HG03342 (cell line): ENCODE results near the gene PPP1R8.

ENCODE experiments used
- ATAC-seq: cut with Tn5 transposase; IDR thresholded peaks from one replicate; pipeline ENCODE4 v1.9.1; 2021; ENCODE audit warnings: mild to moderate bottlenecking, moderate library complexity; ENCODE audit not compliant: unreplicated experiment

Gene PPP1R8

GRCh38 chr1:27889506-27889905 is 58.9 kb downstream of the PPP1R8 start:
- ATAC-seq = no peak

- ATAC-seq = no peak
Measured at GRCh38 chr1:27891196-27891889, 60.8 kb downstream of the PPP1R8 start.

DNA sequence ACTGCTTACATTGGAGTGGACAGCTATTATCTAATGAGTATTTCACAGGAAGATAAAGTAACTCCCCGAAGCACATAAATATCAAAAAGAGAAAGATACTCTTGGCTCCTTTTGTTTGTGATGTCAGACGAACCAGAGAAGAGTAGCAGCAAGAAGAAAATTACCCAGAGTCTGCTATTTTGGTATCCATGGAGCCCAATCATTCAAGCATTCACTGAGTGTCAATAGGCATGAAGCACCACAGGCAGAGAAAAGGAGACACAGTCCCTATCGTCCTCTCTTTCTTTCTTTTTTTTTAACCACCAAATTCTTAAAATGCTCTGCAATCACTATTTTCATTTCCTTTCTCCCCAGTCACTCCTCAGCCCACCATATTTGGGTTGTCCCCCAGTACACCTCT is 63.9 kb downstream of the PPP1R8 start:
- no peak for ATAC-seq
